HepG2 (cell line): ENCODE data around the gene ZNF213. TPM values are rescaled to one million over a fixed set of nuclear protein-coding genes. Genes with fewer than 3 reads are reported as not detected.
A peak's percentile ranks its signal among the peaks of the same experiment; 100 is the strongest.

ENCODE experiments used
- GABPB1 ChIP-seq: IDR thresholded peaks from 2 replicates; pipeline ENCODE4 v1.6.1; 2016; ENCODE audit warnings: mild to moderate bottlenecking, missing genetic modification reagents, moderate library complexity, missing compliant biosample characterization
- IKZF4 ChIP-seq: sonication (generic); formaldehyde crosslinking; IDR thresholded peaks from 2 replicates; pipeline ENCODE4 v1.5.1; 2020; ENCODE audit warnings: borderline replicate concordance, mild to moderate bottlenecking, low read depth, missing genetic modification reagents; ENCODE audit errors: not compliant biosample characterization
- MEIS1 ChIP-seq: sonication (generic); formaldehyde crosslinking; IDR thresholded peaks from 2 replicates; pipeline ENCODE4 v1.9.0; 2021; ENCODE audit warnings: mild to moderate bottlenecking, missing genetic modification reagents, moderate library complexity, borderline replicate concordance
- PPARG ChIP-seq: conservative IDR thresholded peaks from 2 replicates; pipeline ENCODE4 v1.6.1; 2016; ENCODE audit warnings: missing biosample characterization, missing genetic modification reagents
- SATB2 ChIP-seq: sonication (generic); formaldehyde crosslinking; IDR thresholded peaks from 2 replicates; pipeline ENCODE4 v1.5.0; 2020; ENCODE audit warnings: missing genetic modification reagents
- SRSF1 ChIP-seq: fragments of 200-400 bp; formaldehyde crosslinking; optimal IDR thresholded peaks from 2 replicates; pipeline ENCODE3; 2017; ENCODE audit warnings: mild to moderate bottlenecking, low read depth, low read length, moderate library complexity
- TBX2 ChIP-seq: sonication (generic); formaldehyde crosslinking; IDR thresholded peaks from 2 replicates; pipeline ENCODE4 v1.5.0; 2020; ENCODE audit warnings: missing genetic modification reagents, mild to moderate bottlenecking, borderline replicate concordance
- ZNF547 ChIP-seq: sonication (generic); formaldehyde crosslinking; IDR thresholded peaks from 2 replicates; pipeline ENCODE4 v1.5.1; 2020; ENCODE audit warnings: mild to moderate bottlenecking, missing genetic modification reagents
- ZNF552 ChIP-seq: sonication (generic); formaldehyde crosslinking; IDR thresholded peaks from 2 replicates; pipeline ENCODE4 v1.9.0; 2022; ENCODE audit warnings: missing genetic modification reagents, mild to moderate bottlenecking, borderline replicate concordance
- ZNF558 ChIP-seq: sonication (generic); formaldehyde crosslinking; IDR thresholded peaks from 2 replicates; pipeline ENCODE4 v1.9.0; 2022; ENCODE audit warnings: mild to moderate bottlenecking, missing genetic modification reagents, borderline replicate concordance
- ZNF567 ChIP-seq: sonication (generic); formaldehyde crosslinking; IDR thresholded peaks from 2 replicates; pipeline ENCODE4 v1.8.1; 2023; ENCODE audit warnings: mild to moderate bottlenecking, missing genetic modification reagents, borderline replicate concordance
- ZNF629 ChIP-seq: sonication (generic); formaldehyde crosslinking; conservative IDR thresholded peaks from 2 replicates; pipeline ENCODE4 v1.5.0; 2020; ENCODE audit warnings: missing genetic modification reagents
- ZNF746 ChIP-seq: sonication (generic); formaldehyde crosslinking; IDR thresholded peaks from 2 replicates; pipeline ENCODE4 v1.8.0; 2022; ENCODE audit warnings: mild to moderate bottlenecking, missing genetic modification reagents
- ZNF766 ChIP-seq: sonication (generic); formaldehyde crosslinking; IDR thresholded peaks from 2 replicates; pipeline ENCODE4 v1.5.0; 2020; ENCODE audit warnings: missing genetic modification reagents, borderline replicate concordance
- ZNF773 ChIP-seq: sonication (generic); formaldehyde crosslinking; IDR thresholded peaks from 2 replicates; pipeline ENCODE4 v1.4.0; 2020; ENCODE audit warnings: missing genetic modification reagents, borderline replicate concordance
- polyA plus RNA-seq, 8 experiments: library from polyadenylated mRNA; depleted of rRNA in 3 of 8; stranded (reverse) in 7 of 8; unstranded in 1 of 8; fragments of >200 nt; fragmentation: Illumina TruSeq in 4 of 8; extraction: Trizol in 4 of 8; gene quantifications; 2 replicates each; pipeline versions ENCODE4 v1.2.1 to v1.2.3, GENCODE V29; 2011 to 2016; ENCODE audit warnings: low read depth in 4 of 8, missing spikeins in 1 of 8, mixed read lengths in 1 of 8; ENCODE audit not compliant: insufficient read depth in 1 of 8
- total RNA-seq, 5 experiments: library from RNA; depleted of rRNA; stranded (reverse); fragments of >200 nt; fragmentation: Illumina TruSeq; extraction: Trizol; gene quantifications; 2 replicates each; pipeline ENCODE4 v1.2.3, GENCODE V29; 2016; ENCODE audit warnings: low read depth in 1 of 5
- TF ChIP-seq, protein P1 (sequence below): sonication (generic); formaldehyde crosslinking; IDR thresholded peaks from 2 replicates; pipeline ENCODE4 v1.9.0; 2022; ENCODE audit warnings: missing genetic modification reagents, mild to moderate bottlenecking, borderline replicate concordance
- TF ChIP-seq, protein P2 (sequence below): sonication (generic); formaldehyde crosslinking; IDR thresholded peaks from 2 replicates; pipeline ENCODE4 v1.4.0; 2020; ENCODE audit warnings: mild to moderate bottlenecking, missing genetic modification reagents
- TF ChIP-seq, protein P3 (sequence below), 2 experiments: IDR thresholded peaks; 2 replicates each; pipeline ENCODE4 v1.6.1; 2011 to 2012; ENCODE audit warnings: low read length in 2 of 2, borderline replicate concordance in 1 of 2, low read depth in 1 of 2, mild to moderate bottlenecking in 1 of 2, moderate library complexity in 1 of 2
- TF ChIP-seq, protein P4 (sequence below): sonication (generic); formaldehyde crosslinking; IDR thresholded peaks from 2 replicates; pipeline ENCODE4 v1.5.1; 2020; ENCODE audit warnings: mild to moderate bottlenecking, moderate library complexity, missing genetic modification reagents
- TF ChIP-seq, protein P5 (sequence below): sonication (generic); formaldehyde crosslinking; IDR thresholded peaks from 2 replicates; pipeline ENCODE4 v1.5.0; 2020; ENCODE audit warnings: missing genetic modification reagents

ZNF213 gene
- total and polyA plus RNA-seq, 2 of the 13 experiments (the other 11 are each of a cell fraction or from before 2014, with no cell fraction given), result 0.59 to 0.97 TPM

DNA sequence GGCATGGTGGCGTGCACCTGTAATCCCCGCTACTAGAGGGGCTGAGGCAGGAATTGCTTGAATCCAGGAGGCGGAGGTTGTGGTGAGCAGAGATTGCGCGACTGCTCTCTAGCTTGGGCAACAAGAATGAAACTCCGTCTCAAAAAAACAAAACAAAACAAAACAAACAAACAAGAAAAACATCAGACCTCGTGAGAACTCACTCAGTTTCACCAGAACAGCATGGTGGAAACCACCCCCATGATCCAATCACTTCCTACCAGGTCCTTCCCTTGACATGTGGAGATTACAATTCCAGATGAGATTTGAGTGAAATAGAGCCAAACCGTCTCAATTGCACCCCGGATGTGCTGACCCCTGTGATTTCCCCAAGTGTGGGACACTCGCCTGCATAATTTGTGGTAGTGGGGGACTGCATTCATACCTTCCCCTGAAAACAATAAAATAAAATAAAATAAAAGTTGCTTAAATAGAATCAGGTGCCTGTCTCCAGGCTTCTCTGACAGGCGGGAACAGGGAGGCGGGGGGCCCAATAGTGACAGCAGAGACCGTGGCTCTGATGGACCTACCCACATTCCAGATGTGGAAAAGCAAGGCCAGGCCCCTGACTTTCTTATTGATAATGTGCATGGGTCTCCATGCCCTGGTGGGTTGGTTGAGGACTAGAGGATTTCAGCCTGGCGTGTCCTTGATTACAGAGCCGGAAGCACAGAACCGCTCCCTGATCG lies 48.8 kb upstream of the ZNF213 start (continued):
- TF ChIP-seq, protein P1, sequence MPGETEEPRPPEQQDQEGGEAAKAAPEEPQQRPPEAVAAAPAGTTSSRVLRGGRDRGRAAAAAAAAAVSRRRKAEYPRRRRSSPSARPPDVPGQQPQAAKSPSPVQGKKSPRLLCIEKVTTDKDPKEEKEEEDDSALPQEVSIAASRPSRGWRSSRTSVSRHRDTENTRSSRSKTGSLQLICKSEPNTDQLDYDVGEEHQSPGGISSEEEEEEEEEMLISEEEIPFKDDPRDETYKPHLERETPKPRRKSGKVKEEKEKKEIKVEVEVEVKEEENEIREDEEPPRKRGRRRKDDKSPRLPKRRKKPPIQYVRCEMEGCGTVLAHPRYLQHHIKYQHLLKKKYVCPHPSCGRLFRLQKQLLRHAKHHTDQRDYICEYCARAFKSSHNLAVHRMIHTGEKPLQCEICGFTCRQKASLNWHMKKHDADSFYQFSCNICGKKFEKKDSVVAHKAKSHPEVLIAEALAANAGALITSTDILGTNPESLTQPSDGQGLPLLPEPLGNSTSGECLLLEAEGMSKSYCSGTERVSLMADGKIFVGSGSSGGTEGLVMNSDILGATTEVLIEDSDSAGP (CRISPR knock-in tag), result no peak
- TF ChIP-seq MEIS1 (CRISPR knock-in tag) (no peak), PPARG (0 out of 2 replicates have a peak, but pooled peaks have one; percentile 11), TBX2 (CRISPR knock-in tag) (peak; percentile 6; the same call in 1 of the 2 replicates), ZNF547 (no peak), ZNF773 (CRISPR knock-in tag) (no peak), ZNF629 (CRISPR knock-in tag) (peak; percentile 87), GABPB1 (CRISPR knock-in tag) (no peak), IKZF4 (no peak), ZNF567 (CRISPR knock-in tag) (no peak), ZNF558 (CRISPR knock-in tag) (no peak), ZNF746 (CRISPR knock-in tag) (0 out of 2 replicates have a peak, but pooled peaks have one; percentile 15), ZNF552 (CRISPR knock-in tag) (0 out of 2 replicates have a peak, but pooled peaks have one; percentile 17), ZNF766 (CRISPR knock-in tag) (no peak), SRSF1 (no peak), SATB2 (CRISPR knock-in tag) (no peak)
- TF ChIP-seq, protein P2, sequence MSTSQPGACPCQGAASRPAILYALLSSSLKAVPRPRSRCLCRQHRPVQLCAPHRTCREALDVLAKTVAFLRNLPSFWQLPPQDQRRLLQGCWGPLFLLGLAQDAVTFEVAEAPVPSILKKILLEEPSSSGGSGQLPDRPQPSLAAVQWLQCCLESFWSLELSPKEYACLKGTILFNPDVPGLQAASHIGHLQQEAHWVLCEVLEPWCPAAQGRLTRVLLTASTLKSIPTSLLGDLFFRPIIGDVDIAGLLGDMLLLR (CRISPR knock-in tag), result no peak
- TF ChIP-seq, protein P3, sequence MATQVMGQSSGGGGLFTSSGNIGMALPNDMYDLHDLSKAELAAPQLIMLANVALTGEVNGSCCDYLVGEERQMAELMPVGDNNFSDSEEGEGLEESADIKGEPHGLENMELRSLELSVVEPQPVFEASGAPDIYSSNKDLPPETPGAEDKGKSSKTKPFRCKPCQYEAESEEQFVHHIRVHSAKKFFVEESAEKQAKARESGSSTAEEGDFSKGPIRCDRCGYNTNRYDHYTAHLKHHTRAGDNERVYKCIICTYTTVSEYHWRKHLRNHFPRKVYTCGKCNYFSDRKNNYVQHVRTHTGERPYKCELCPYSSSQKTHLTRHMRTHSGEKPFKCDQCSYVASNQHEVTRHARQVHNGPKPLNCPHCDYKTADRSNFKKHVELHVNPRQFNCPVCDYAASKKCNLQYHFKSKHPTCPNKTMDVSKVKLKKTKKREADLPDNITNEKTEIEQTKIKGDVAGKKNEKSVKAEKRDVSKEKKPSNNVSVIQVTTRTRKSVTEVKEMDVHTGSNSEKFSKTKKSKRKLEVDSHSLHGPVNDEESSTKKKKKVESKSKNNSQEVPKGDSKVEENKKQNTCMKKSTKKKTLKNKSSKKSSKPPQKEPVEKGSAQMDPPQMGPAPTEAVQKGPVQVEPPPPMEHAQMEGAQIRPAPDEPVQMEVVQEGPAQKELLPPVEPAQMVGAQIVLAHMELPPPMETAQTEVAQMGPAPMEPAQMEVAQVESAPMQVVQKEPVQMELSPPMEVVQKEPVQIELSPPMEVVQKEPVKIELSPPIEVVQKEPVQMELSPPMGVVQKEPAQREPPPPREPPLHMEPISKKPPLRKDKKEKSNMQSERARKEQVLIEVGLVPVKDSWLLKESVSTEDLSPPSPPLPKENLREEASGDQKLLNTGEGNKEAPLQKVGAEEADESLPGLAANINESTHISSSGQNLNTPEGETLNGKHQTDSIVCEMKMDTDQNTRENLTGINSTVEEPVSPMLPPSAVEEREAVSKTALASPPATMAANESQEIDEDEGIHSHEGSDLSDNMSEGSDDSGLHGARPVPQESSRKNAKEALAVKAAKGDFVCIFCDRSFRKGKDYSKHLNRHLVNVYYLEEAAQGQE (IDR thresholded peaks at IDR 0.05; ENCODE audit: borderline replicate concordance in 1 of 2, low read depth in 1 of 2, low read length in 2 of 2), result 0 out of 4 replicates have a peak, but pooled peaks of 1 of the 2 experiments have one; percentile 7
- TF ChIP-seq, protein P4, sequence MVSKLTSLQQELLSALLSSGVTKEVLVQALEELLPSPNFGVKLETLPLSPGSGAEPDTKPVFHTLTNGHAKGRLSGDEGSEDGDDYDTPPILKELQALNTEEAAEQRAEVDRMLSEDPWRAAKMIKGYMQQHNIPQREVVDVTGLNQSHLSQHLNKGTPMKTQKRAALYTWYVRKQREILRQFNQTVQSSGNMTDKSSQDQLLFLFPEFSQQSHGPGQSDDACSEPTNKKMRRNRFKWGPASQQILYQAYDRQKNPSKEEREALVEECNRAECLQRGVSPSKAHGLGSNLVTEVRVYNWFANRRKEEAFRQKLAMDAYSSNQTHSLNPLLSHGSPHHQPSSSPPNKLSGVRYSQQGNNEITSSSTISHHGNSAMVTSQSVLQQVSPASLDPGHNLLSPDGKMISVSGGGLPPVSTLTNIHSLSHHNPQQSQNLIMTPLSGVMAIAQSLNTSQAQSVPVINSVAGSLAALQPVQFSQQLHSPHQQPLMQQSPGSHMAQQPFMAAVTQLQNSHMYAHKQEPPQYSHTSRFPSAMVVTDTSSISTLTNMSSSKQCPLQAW (CRISPR knock-in tag), result no peak
- TF ChIP-seq, protein P5, sequence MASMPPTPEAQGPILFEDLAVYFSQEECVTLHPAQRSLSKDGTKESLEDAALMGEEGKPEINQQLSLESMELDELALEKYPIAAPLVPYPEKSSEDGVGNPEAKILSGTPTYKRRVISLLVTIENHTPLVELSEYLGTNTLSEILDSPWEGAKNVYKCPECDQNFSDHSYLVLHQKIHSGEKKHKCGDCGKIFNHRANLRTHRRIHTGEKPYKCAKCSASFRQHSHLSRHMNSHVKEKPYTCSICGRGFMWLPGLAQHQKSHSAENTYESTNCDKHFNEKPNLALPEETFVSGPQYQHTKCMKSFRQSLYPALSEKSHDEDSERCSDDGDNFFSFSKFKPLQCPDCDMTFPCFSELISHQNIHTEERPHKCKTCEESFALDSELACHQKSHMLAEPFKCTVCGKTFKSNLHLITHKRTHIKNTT (CRISPR knock-in tag), result no peak
